HepG2 (cell line): ENCODE results near the gene KPNB1. TPM values are rescaled to one million over a fixed set of nuclear protein-coding genes. Genes with fewer than 3 reads are reported as not detected.

Experiments
- ATAC-seq: fragments of 200-7000 bp; cut with Tn5 transposase; 3 replicates; pipeline ENCODE4 v1.9.1; 2020; ENCODE audit warnings: mild to moderate bottlenecking, moderate library complexity
- BruUV-seq: library from RNA; stranded (reverse); fragments of 400-500 nt; replicated peaks from 2 replicates; lab custom pipeline; 2021; lab: Mats Ljungman, UMichigan
- CTCF ChIA-PET: fragments of 300-600 bp; formaldehyde crosslinking; extraction: SDS; loops from one replicate; lab custom pipeline; 2021; ENCODE audit warnings: low total read pairs, inconsistent platforms, low intra/inter-chr PET ratio; lab: Yijun Ruan, JAX
- POLR2A ChIA-PET: fragments of 350-600 bp; sonication (Branson Sonifier 250); formaldehyde crosslinking; loops from one replicate; lab custom pipeline; 2020; ENCODE audit warnings: antibody characterized with exemption, inconsistent platforms; lab: Yijun Ruan, JAX
- DNase-seq: peaks from one replicate; pipeline ENCODE4 v3.0.0-alpha.2; 2015; ENCODE audit warnings: low spot score
- FAIRE-seq: peaks from 3 replicates; lab custom pipeline; 2011; peaks lifted over from hg19 to GRCh38; lab: Jason Lieb, UNC
- H2AFZ ChIP-seq: one replicate; pipeline ENCODE4 v1.6.1; 2011; ENCODE audit warnings: low read length, inconsistent platforms
- H3K27ac ChIP-seq: fragments of 300-600 bp; 3 replicates; pipeline ENCODE4 v1.8.0; 2011; ENCODE audit warnings: mixed run types, mild to moderate bottlenecking, mixed read lengths, low read length, inconsistent platforms; ENCODE audit not compliant: insufficient read depth; ENCODE audit errors: extremely low read length
- H3K27me3 ChIP-seq, 2 experiments: fragments of 200-600 bp in 1 of 2; 2 replicates in 1 of 2; 3 replicates in 1 of 2; pipeline versions ENCODE4 v1.6.0 to v1.8.0; 2011; ENCODE audit warnings: low read length in 2 of 2, mild to moderate bottlenecking in 2 of 2, moderate library complexity in 2 of 2, inconsistent platforms in 1 of 2; ENCODE audit not compliant: insufficient read depth in 2 of 2, control insufficient read depth in 1 of 2
- H3K36me3 ChIP-seq, 2 experiments: fragments of 200-600 bp in 1 of 2; replicated peaks in 1 of 2; 2 replicates in 1 of 2; 3 replicates in 1 of 2; pipeline versions ENCODE4 v1.5.1 to v1.8.0; 2011; ENCODE audit warnings: low read length in 2 of 2, inconsistent platforms in 1 of 2; ENCODE audit not compliant: insufficient read depth in 2 of 2, control insufficient read depth in 1 of 2
- H3K4me1 ChIP-seq: 2 replicates; pipeline ENCODE4 v1.5.1; 2012; ENCODE audit warnings: low read length, inconsistent platforms; ENCODE audit not compliant: insufficient read depth
- H3K4me2 ChIP-seq: 2 replicates; pipeline ENCODE4 v1.6.0; 2011; ENCODE audit warnings: low read depth, low read length, inconsistent platforms
- H3K4me3 ChIP-seq, 3 experiments: fragments of 200-600 bp in 1 of 3; sonication (generic), shearing (Covaris generic) in 1 of 3; replicated peaks in 1 of 3; 2 replicates each; pipeline ENCODE4 v1.5.1; 2011 to 2016; ENCODE audit warnings: low read length in 3 of 3, inconsistent platforms in 2 of 3, low read depth in 2 of 3, mild to moderate bottlenecking in 2 of 3, control low read depth in 1 of 3, mixed read lengths in 1 of 3; ENCODE audit not compliant: insufficient read depth in 1 of 3
- H3K79me2 ChIP-seq: one replicate; pipeline ENCODE4 v1.6.1; 2011; ENCODE audit warnings: low read length, inconsistent platforms; ENCODE audit not compliant: insufficient read depth
- H3K9ac ChIP-seq: 2 replicates; pipeline ENCODE4 v1.6.0; 2011; ENCODE audit warnings: mild to moderate bottlenecking, low read depth, low read length, inconsistent platforms; ENCODE audit not compliant: insufficient read depth
- H3K9me3 ChIP-seq: 2 replicates; pipeline ENCODE4 v1.5.1; 2012; ENCODE audit warnings: mild to moderate bottlenecking, low read length
- H4K20me1 ChIP-seq: 2 replicates; pipeline ENCODE4 v1.6.0; 2011; ENCODE audit warnings: inconsistent platforms, mild to moderate bottlenecking, low read length, moderate library complexity; ENCODE audit not compliant: insufficient read depth
- BHLHE40 ChIP-seq: IDR thresholded peaks from 2 replicates; pipeline ENCODE4 v1.6.1; 2011; ENCODE audit warnings: low read length, improper control_type of control experiment
- E2F1 ChIP-seq: sonication (generic); formaldehyde crosslinking; IDR thresholded peaks from 2 replicates; pipeline ENCODE4 v1.5.0; 2020; ENCODE audit warnings: missing genetic modification reagents
- ELF3 ChIP-seq: IDR thresholded peaks from 2 replicates; pipeline ENCODE4 v1.6.1; 2016; ENCODE audit warnings: missing genetic modification reagents, missing compliant biosample characterization
- HNRNPK ChIP-seq: fragments of 200-400 bp; formaldehyde crosslinking; IDR thresholded peaks from 2 replicates; pipeline ENCODE4 v1.6.1; 2018; ENCODE audit warnings: low read length, low read depth, moderate library complexity, mild to moderate bottlenecking; ENCODE audit not compliant: poor library complexity, severe bottlenecking
- POGZ ChIP-seq: sonication (generic); formaldehyde crosslinking; IDR thresholded peaks from 2 replicates; pipeline ENCODE4 v1.4.0; 2020; ENCODE audit warnings: mild to moderate bottlenecking, missing genetic modification reagents
- SALL1 ChIP-seq: sonication (generic); formaldehyde crosslinking; IDR thresholded peaks from 2 replicates; pipeline ENCODE4 v1.8.0; 2022; ENCODE audit warnings: mild to moderate bottlenecking, missing genetic modification reagents
- STAT6 ChIP-seq: sonication (generic); formaldehyde crosslinking; IDR thresholded peaks from 2 replicates; pipeline ENCODE4 v1.4.0; 2020; ENCODE audit warnings: missing genetic modification reagents, mild to moderate bottlenecking, borderline replicate concordance
- ZFP36 ChIP-seq: fragments of 150-350 bp; IDR thresholded peaks from 2 replicates; pipeline ENCODE4 v1.6.1; 2018; ENCODE audit warnings: borderline replicate concordance, low read length, low read depth; ENCODE audit not compliant: partially characterized antibody
- ZNF17 ChIP-seq: sonication (generic); formaldehyde crosslinking; IDR thresholded peaks from 2 replicates; pipeline ENCODE4 v1.5.0; 2020; ENCODE audit warnings: mild to moderate bottlenecking, missing genetic modification reagents
- ZNF512B ChIP-seq: sonication (generic); formaldehyde crosslinking; IDR thresholded peaks from 2 replicates; pipeline ENCODE4 v1.5.1; 2020; ENCODE audit warnings: missing genetic modification reagents, mild to moderate bottlenecking, borderline replicate concordance
- ZNF83 ChIP-seq: sonication (generic); formaldehyde crosslinking; IDR thresholded peaks from 2 replicates; pipeline ENCODE4 v1.4.0; 2020; ENCODE audit warnings: missing genetic modification reagents, mild to moderate bottlenecking, borderline replicate concordance
- WGBS: methylation state at CpG from one replicate; pipeline ENCODE4 v1.1.6; 2017; ENCODE audit warnings: low lambda C conversion rate; 5-methylcytosine and 5-hydroxymethylcytosine counted together
- in situ Hi-C: cut with HindIII; loops from 2 replicates; pipeline ENCODE4 v1.10.0; 2017; ENCODE audit warnings: low pct_unique_long_range_greater_than_20kb; ENCODE audit not compliant: extremely low pct_ligation_motif_present
- intact Hi-C: fragments of 100-400 bp; cut with micrococcal nuclease; formaldehyde crosslinking; loops from one replicate; pipeline ENCODE4 v1.10.0; 2022; ENCODE audit not compliant: unreplicated experiment
- polyA plus RNA-seq, 8 experiments: library from polyadenylated mRNA; depleted of rRNA in 3 of 8; stranded (reverse) in 7 of 8; unstranded in 1 of 8; fragments of >200 nt; fragmentation: Illumina TruSeq in 4 of 8; extraction: Trizol in 4 of 8; gene quantifications; 2 replicates each; pipeline versions ENCODE4 v1.2.1 to v1.2.3, GENCODE V29; 2011 to 2016; ENCODE audit warnings: low read depth in 4 of 8, missing spikeins in 1 of 8, mixed read lengths in 1 of 8; ENCODE audit not compliant: insufficient read depth in 1 of 8
- total RNA-seq, 5 experiments: library from RNA; depleted of rRNA; stranded (reverse); fragments of >200 nt; fragmentation: Illumina TruSeq; extraction: Trizol; gene quantifications; 2 replicates each; pipeline ENCODE4 v1.2.3, GENCODE V29; 2016; ENCODE audit warnings: low read depth in 1 of 5

The KPNB1 gene
- total and polyA plus RNA-seq, 2 of the 13 experiments (the other 11 are each of a cell fraction or from before 2014, with no cell fraction given), result 164 to 424 TPM

- Histone ChIP-seq H3K36me3 (no peaks in the 10 kb centered on the region), H3K27ac (no peak overlapping the region), H3K4me3 (no peak overlapping the region), H3K27me3 (no peaks in the 10 kb centered on the region), H3K9me3 (no peaks in the 10 kb centered on the region), H4K20me1 (no peaks in the 10 kb centered on the region), H3K79me2 (no peaks in the 10 kb centered on the region), H2AFZ (no peak overlapping the region), H3K9ac (no peak overlapping the region), H3K4me1 (peaks cover 10% of the 10 kb centered on the region), H3K4me2 (no peak overlapping the region)
- ChIA-PET CTCF (no interaction called here), POLR2A (interaction anchor here (0.6 kb wide), 1 partner anchor 7 kb away, joined by 3 read pairs; no protein-coding TSS in a partner anchor)
- TF ChIP-seq STAT6 (CRISPR knock-in tag), result no peak
- no peak for TF ChIP-seq ELF3 (CRISPR knock-in tag)
- no peak for TF ChIP-seq POGZ (CRISPR knock-in tag)
- TF ChIP-seq SALL1 (CRISPR knock-in tag), result no peak
- TF ChIP-seq ZNF83 (CRISPR knock-in tag), result no peak
- TF ChIP-seq ZFP36, result no peak
- no peak for TF ChIP-seq E2F1 (CRISPR knock-in tag)
- no peak for TF ChIP-seq HNRNPK
- TF ChIP-seq ZNF17, result no peak
- no peak for TF ChIP-seq BHLHE40
- TF ChIP-seq ZNF512B (CRISPR knock-in tag), result no peak
- DNase-seq, result no peak
- no peak for ATAC-seq
- 96% methylated on average over 2 of the region's 2 CpGs for WGBS
- in situ Hi-C loops, result no loop called here
- no TSS peak for BruUV-seq
- intact Hi-C loops, result no loop called here
- FAIRE-seq, result no peak
These were observed 6.6 kb upstream of the KPNB1 start for GRCh38 chr17:47643116-47643515.
